ENCODE results near the gene RABGAP1L. TPM values are rescaled to one million over a fixed set of nuclear protein-coding genes. Genes with fewer than 3 reads are reported as not detected.

Gene RABGAP1L
- total and polyA plus RNA-seq, 2 of the 8 experiments (the other 6 are each of a cell fraction or from before 2014, with no cell fraction given) = 33.3 to 156 TPM

- TF ChIP-seq BRCA1 (IDR thresholded peaks at IDR 0.05; ENCODE audit: low read depth, low read length) = no peak
- TF ChIP-seq POU5F1 (IDR thresholded peaks at IDR 0.05; ENCODE audit: low read depth, low read length) = no peak
- TF ChIP-seq POLR2AphosphoS5 (IDR thresholded peaks at IDR 0.05; ENCODE audit: low read depth, low read length) = no peak
- TF ChIP-seq TBP (IDR thresholded peaks at IDR 0.05; ENCODE audit: low read depth, low read length) = no peak
These were observed 237.9 kb downstream of the RABGAP1L start (continued) for GRCh38 chr1:174397261-174397660.

Data from H1 (cell line).